M059J (cell line): Measurements from ENCODE around the gene GSPT1. TPM values are rescaled to one million over a fixed set of nuclear protein-coding genes. Genes with fewer than 3 reads are reported as not detected.

Experiments used
- total RNA-seq: library from RNA; depleted of rRNA; stranded (reverse); fragments of >200 nt; shearing (Covaris generic); gene quantifications from 2 replicates; pipeline ENCODE4 v1.2.3, GENCODE V29; 2014; rRNA removed

The GSPT1 gene
- total RNA-seq, 1 experiment from 2014 or later, result 139 TPM

Other genes starting within 250 kb of the GSPT1 start
- gene SNN, start 247.5 kb downstream of the GSPT1 start, total RNA-seq, result 9.2 and 14.7 TPM in 2 replicates
- gene TXNDC11, start 173.1 kb downstream of the GSPT1 start, total RNA-seq, result 46.3 and 52.7 TPM in 2 replicates
- 17.4 and 40.2 TPM in 2 replicates for gene ZC3H7A, start 118.7 kb downstream of the GSPT1 start, total RNA-seq
- 186 and 260 TPM in 2 replicates for gene RSL1D1, start 64.4 kb downstream of the GSPT1 start, total RNA-seq
- 0.96 TPM in 1 of 2 replicates, not detected in the other for gene NPIPB2, start 26.1 kb upstream of the GSPT1 start, total RNA-seq
- gene TNFRSF17, start 49.3 kb upstream of the GSPT1 start, total RNA-seq, result 0.52 TPM in 1 of 2 replicates, not detected in the other
- gene SNX29, start 60.8 kb upstream of the GSPT1 start, total RNA-seq, result 9.6 and 10.0 TPM in 2 replicates